GM19193 (cell line): ENCODE measurements around the gene DHX38.

Experiments used
- POLR2A ChIP-seq: IDR thresholded peaks from 4 replicates; pipeline ENCODE4 v1.6.1; 2011; ENCODE audit not compliant: insufficient read depth, insufficient read length; ENCODE audit errors: extremely low read depth

DHX38 gene

GRCh38 chr16:72128701-72129100 lies 35.1 kb downstream of the DHX38 start:
- no peak for TF ChIP-seq POLR2A

- TF ChIP-seq POLR2A: no peak
These were observed 36.5 kb downstream of the DHX38 start for GRCh38 chr16:72129976-72130656.

- no peak for TF ChIP-seq POLR2A
These were observed 37.4 kb downstream of the DHX38 start for GRCh38 chr16:72131036-72131435.

GRCh38 chr16:72132726-72133125 lies 39.1 kb downstream of the DHX38 start:
- TF ChIP-seq POLR2A: no peak

- TF ChIP-seq POLR2A: no peak
These were observed 40.9 kb downstream of the DHX38 start for GRCh38 chr16:72134507-72134906.

GRCh38 chr16:72137380-72138063 lies 43.9 kb downstream of the DHX38 start:
- no peak for TF ChIP-seq POLR2A

- TF ChIP-seq POLR2A: no peak
These were observed 44.5 kb downstream of the DHX38 start for GRCh38 chr16:72138064-72138572.

GRCh38 chr16:72139908-72140307 lies 46.3 kb downstream of the DHX38 start:
- TF ChIP-seq POLR2A: no peak

GRCh38 chr16:72142476-72142875 lies 48.8 kb downstream of the DHX38 start:
- TF ChIP-seq POLR2A: no peak

- no peak for TF ChIP-seq POLR2A
These were observed 56.2 kb downstream of the DHX38 start for GRCh38 chr16:72149676-72150464.

- no peak for TF ChIP-seq POLR2A
These were observed 65.7 kb downstream of the DHX38 start for GRCh38 chr16:72159386-72159785.

GRCh38 chr16:72159801-72160200 lies 66.2 kb downstream of the DHX38 start:
- TF ChIP-seq POLR2A: no peak

- no peak for TF ChIP-seq POLR2A
These were observed 68.6 kb downstream of the DHX38 start for GRCh38 chr16:72162105-72162692.
